ENCODE data around the gene WDR19.
"Not testable (repeated sequence)": the region's sequence is repeated elsewhere in the genome, so short reads cannot be mapped to it uniquely, and the experiment has no call there.

The WDR19 gene

DNA sequence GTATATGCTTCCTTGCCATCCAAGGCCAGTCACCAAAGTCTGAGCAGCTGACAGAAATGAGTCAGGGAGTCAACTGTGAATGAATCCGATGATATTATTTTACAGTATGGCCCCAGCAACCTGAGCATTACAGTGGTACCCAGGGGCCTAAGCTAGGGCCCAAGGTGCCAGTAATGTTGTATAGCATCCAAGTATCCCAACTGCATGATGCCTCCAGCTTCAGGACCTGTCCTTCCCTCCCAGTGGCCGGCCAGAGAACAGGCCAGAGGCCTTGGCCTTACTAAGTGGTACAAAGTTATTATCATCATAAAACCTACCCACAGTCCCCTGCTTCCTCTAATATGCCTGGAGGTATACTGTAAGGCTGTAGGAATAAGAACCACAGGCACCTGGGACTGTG is 103.9 kb downstream of the WDR19 start:
- no peak for DNase-seq
- Histone ChIP-seq H3K27me3 (replicated peaks; ENCODE audit: control insufficient read depth, insufficient read depth, low read length, poor library complexity, severe bottlenecking) (no peaks in the 10 kb centered on the region), H3K36me3 (ENCODE audit: control insufficient read depth, insufficient read depth, low read length) (peaks cover 36% of the 10 kb centered on the region), H3K4me3 (ENCODE audit: insufficient read depth, low read depth, low read length, poor library complexity, severe bottlenecking) (no peak overlapping the region), H3K27ac (ENCODE audit: insufficient read depth, low read length, poor library complexity, severe bottlenecking) (no peak overlapping the region), H3K4me1 (ENCODE audit: control insufficient read depth, insufficient read depth, low read length, poor library complexity, severe bottlenecking) (no peaks in the 10 kb centered on the region), H3K9me3 (ENCODE audit: control insufficient read depth, low read length) (no peaks in the 10 kb centered on the region)

DNA sequence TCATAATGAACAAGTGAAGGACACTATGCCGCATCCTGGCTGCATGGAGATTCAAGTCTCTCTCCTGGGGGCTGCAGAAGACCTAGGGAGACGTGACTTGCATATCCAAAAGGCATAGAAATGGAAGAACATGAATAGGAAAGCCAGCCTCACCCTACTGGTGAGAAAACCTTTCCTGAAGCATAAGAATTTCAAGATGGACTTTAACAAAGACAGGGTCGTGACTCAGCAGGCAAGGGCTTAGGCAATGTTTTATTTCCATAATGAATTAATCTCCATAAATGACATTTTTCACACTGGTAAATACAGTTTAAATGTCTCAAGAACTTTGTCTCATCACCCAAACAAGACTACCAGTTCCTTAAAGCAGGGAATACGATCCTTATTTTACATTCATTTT is 104.9 kb downstream of the WDR19 start:
- no peaks in the 10 kb centered on the region for H3K27me3 ChIP-seq (replicated peaks; ENCODE audit: control insufficient read depth, insufficient read depth, low read length, poor library complexity, severe bottlenecking)
- no peak for DNase-seq
- no peak overlapping the region for H3K27ac ChIP-seq (ENCODE audit: insufficient read depth, low read length, poor library complexity, severe bottlenecking)
- peaks cover 42% of the 10 kb centered on the region for H3K36me3 ChIP-seq (ENCODE audit: control insufficient read depth, insufficient read depth, low read length)
- H3K4me3 ChIP-seq (ENCODE audit: insufficient read depth, low read depth, low read length, poor library complexity, severe bottlenecking), result no peak overlapping the region
- no peaks in the 10 kb centered on the region for H3K9me3 ChIP-seq (ENCODE audit: control insufficient read depth, low read length)
- H3K4me1 ChIP-seq (ENCODE audit: control insufficient read depth, insufficient read depth, low read length, poor library complexity, severe bottlenecking), result no peaks in the 10 kb centered on the region

GRCh38 chr4:39291686-39292085 is 109.4 kb downstream of the WDR19 start:
- Histone ChIP-seq H3K9me3 (ENCODE audit: control insufficient read depth, low read length) (no peaks in the 10 kb centered on the region), H3K27me3 (replicated peaks; ENCODE audit: control insufficient read depth, insufficient read depth, low read length, poor library complexity, severe bottlenecking) (no peaks in the 10 kb centered on the region), H3K4me1 (ENCODE audit: control insufficient read depth, insufficient read depth, low read length, poor library complexity, severe bottlenecking) (no peaks in the 10 kb centered on the region), H3K27ac (ENCODE audit: insufficient read depth, low read length, poor library complexity, severe bottlenecking) (no peak overlapping the region), H3K36me3 (ENCODE audit: control insufficient read depth, insufficient read depth, low read length) (peaks cover 49% of the 10 kb centered on the region), H3K4me3 (ENCODE audit: insufficient read depth, low read depth, low read length, poor library complexity, severe bottlenecking) (no peak overlapping the region)
- no peak for DNase-seq

DNA sequence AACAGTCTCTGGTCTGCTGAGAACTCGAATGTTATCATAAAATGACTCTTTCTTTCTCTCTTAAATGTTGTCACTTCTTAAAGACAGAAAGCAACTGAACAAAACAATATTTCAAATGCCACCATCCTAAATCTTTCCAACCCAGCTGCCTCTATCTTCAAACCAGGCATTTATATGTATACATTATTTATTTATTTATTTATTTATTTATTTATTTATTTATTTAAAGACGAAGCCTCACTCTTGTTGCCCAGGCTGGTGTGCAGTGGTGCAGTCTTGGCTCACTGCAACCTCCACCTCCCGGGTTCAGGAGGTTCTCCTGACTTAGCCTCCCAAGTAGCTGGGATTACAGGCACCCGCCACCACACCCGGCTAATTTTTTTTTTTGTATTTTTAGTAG is 110.1 kb downstream of the WDR19 start:
- H3K36me3 ChIP-seq (ENCODE audit: control insufficient read depth, insufficient read depth, low read length), result peaks cover 48% of the 10 kb centered on the region

GRCh38 chr4:39295784-39296183 is 113.5 kb downstream of the WDR19 start:
- Histone ChIP-seq H3K27ac (ENCODE audit: insufficient read depth, low read length, poor library complexity, severe bottlenecking) (no peak overlapping the region), H3K36me3 (ENCODE audit: control insufficient read depth, insufficient read depth, low read length) (peaks cover 44% of the 10 kb centered on the region), H3K4me3 (ENCODE audit: insufficient read depth, low read depth, low read length, poor library complexity, severe bottlenecking) (no peak overlapping the region), H3K4me1 (ENCODE audit: control insufficient read depth, insufficient read depth, low read length, poor library complexity, severe bottlenecking) (no peaks in the 10 kb centered on the region), H3K27me3 (replicated peaks; ENCODE audit: control insufficient read depth, insufficient read depth, low read length, poor library complexity, severe bottlenecking) (no peaks in the 10 kb centered on the region), H3K9me3 (ENCODE audit: control insufficient read depth, low read length) (no peaks in the 10 kb centered on the region)
- no peak for DNase-seq

More for the DNA sequence above, 110.1 kb downstream of the WDR19 start:
- not testable (repeated sequence) for H3K4me1 ChIP-seq (ENCODE audit: control insufficient read depth, insufficient read depth, low read length, poor library complexity, severe bottlenecking); H3K4me3 ChIP-seq (ENCODE audit: insufficient read depth, low read depth, low read length, poor library complexity, severe bottlenecking); DNase-seq; H3K27ac ChIP-seq (ENCODE audit: insufficient read depth, low read length, poor library complexity, severe bottlenecking); H3K27me3 ChIP-seq (replicated peaks; ENCODE audit: control insufficient read depth, insufficient read depth, low read length, poor library complexity, severe bottlenecking); H3K9me3 ChIP-seq (ENCODE audit: control insufficient read depth, low read length)

DNA sequence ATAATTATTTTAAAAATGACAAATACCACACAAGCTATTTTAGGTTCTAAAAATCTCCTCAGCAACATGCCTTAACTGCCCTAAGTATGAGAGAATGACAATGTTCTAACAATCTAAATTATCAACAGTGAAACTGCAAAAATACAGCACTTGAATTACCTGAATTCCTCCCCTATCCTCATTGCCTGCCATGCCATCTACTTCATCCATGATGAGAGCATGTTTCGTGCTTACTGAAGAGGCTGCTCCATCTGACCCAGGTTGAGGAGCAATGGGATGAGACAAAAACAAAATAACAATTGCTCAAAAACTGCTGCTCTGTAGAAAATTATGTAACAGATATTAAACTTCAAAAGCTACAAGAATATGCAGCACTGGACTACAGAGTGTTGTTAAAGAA is 120.6 kb downstream of the WDR19 start:
- peaks cover 60% of the 10 kb centered on the region for H3K36me3 ChIP-seq (ENCODE audit: control insufficient read depth, insufficient read depth, low read length)

GRCh38 chr4:39303871-39304270 is 121.5 kb downstream of the WDR19 start:
- H3K9me3 ChIP-seq (ENCODE audit: control insufficient read depth, low read length), result no peaks in the 10 kb centered on the region
- H3K36me3 ChIP-seq (ENCODE audit: control insufficient read depth, insufficient read depth, low read length), result peaks cover 61% of the 10 kb centered on the region
- DNase-seq, result no peak
- no peaks in the 10 kb centered on the region for H3K4me1 ChIP-seq (ENCODE audit: control insufficient read depth, insufficient read depth, low read length, poor library complexity, severe bottlenecking)
- no peak overlapping the region for H3K4me3 ChIP-seq (ENCODE audit: insufficient read depth, low read depth, low read length, poor library complexity, severe bottlenecking)
- no peaks in the 10 kb centered on the region for H3K27me3 ChIP-seq (replicated peaks; ENCODE audit: control insufficient read depth, insufficient read depth, low read length, poor library complexity, severe bottlenecking)
- H3K27ac ChIP-seq (ENCODE audit: insufficient read depth, low read length, poor library complexity, severe bottlenecking), result no peak overlapping the region

More for the DNA sequence above, 120.6 kb downstream of the WDR19 start:
- no peak for DNase-seq
- no peaks in the 10 kb centered on the region for H3K4me1 ChIP-seq (ENCODE audit: control insufficient read depth, insufficient read depth, low read length, poor library complexity, severe bottlenecking)
- no peaks in the 10 kb centered on the region for H3K9me3 ChIP-seq (ENCODE audit: control insufficient read depth, low read length)
- H3K4me3 ChIP-seq (ENCODE audit: insufficient read depth, low read depth, low read length, poor library complexity, severe bottlenecking), result no peak overlapping the region
- no peaks in the 10 kb centered on the region for H3K27me3 ChIP-seq (replicated peaks; ENCODE audit: control insufficient read depth, insufficient read depth, low read length, poor library complexity, severe bottlenecking)
- no peak overlapping the region for H3K27ac ChIP-seq (ENCODE audit: insufficient read depth, low read length, poor library complexity, severe bottlenecking)

DNA sequence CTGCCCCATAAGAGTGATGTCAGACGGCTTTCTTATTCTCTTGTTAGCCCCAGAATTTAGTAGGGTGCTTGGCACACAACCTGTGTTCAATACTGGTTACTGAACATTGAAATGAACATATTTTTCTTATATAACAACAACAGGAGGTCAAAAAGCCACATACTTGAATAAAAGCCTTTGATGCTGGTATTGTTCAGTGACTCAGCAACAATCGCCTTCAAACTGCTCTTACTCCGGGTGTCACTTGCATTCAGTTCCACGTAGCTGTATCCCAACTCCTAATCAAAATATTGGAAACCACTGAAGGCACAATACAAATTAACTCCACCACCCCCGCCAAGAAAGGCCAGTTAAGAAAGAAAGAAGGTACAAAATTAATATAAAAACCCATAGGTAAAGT is 122.3 kb downstream of the WDR19 start:
- Histone ChIP-seq H3K27me3 (replicated peaks; ENCODE audit: control insufficient read depth, insufficient read depth, low read length, poor library complexity, severe bottlenecking) (no peaks in the 10 kb centered on the region), H3K27ac (ENCODE audit: insufficient read depth, low read length, poor library complexity, severe bottlenecking) (no peak overlapping the region), H3K4me3 (ENCODE audit: insufficient read depth, low read depth, low read length, poor library complexity, severe bottlenecking) (no peak overlapping the region), H3K36me3 (ENCODE audit: control insufficient read depth, insufficient read depth, low read length) (peaks cover 62% of the 10 kb centered on the region), H3K4me1 (ENCODE audit: control insufficient read depth, insufficient read depth, low read length, poor library complexity, severe bottlenecking) (no peaks in the 10 kb centered on the region), H3K9me3 (ENCODE audit: control insufficient read depth, low read length) (no peaks in the 10 kb centered on the region)
- DNase-seq, result no peak

- Histone ChIP-seq H3K27ac (ENCODE audit: insufficient read depth, low read length, poor library complexity, severe bottlenecking) (no peak overlapping the region), H3K27me3 (replicated peaks; ENCODE audit: control insufficient read depth, insufficient read depth, low read length, poor library complexity, severe bottlenecking) (no peaks in the 10 kb centered on the region), H3K4me3 (ENCODE audit: insufficient read depth, low read depth, low read length, poor library complexity, severe bottlenecking) (no peak overlapping the region), H3K9me3 (ENCODE audit: control insufficient read depth, low read length) (no peaks in the 10 kb centered on the region), H3K4me1 (ENCODE audit: control insufficient read depth, insufficient read depth, low read length, poor library complexity, severe bottlenecking) (no peaks in the 10 kb centered on the region), H3K36me3 (ENCODE audit: control insufficient read depth, insufficient read depth, low read length) (peaks cover 68% of the 10 kb centered on the region)
- DNase-seq, result no peak
Measured at GRCh38 chr4:39305912-39306677, 123.8 kb downstream of the WDR19 start.

DNA sequence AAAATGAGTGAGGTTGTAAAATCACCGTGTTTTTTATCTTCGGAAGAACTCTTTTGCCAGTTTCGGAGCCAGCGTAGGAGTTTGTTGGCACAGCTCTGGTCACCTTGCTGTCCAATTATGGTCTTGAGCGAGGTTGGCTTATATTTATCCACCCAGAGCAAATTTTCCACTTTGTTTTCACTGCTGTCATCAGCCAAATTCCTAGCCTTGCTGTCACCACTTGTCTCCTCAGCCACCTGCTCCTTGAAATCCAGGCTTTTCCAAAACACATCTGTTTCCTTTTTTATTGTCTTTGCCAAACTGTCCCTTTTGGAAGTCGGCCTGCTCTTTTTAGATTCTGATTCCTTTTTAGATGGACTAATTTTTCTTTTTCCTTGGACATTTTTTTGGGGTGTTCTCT is 126.3 kb downstream of the WDR19 start:
- Histone ChIP-seq H3K27me3 (replicated peaks; ENCODE audit: control insufficient read depth, insufficient read depth, low read length, poor library complexity, severe bottlenecking) (no peaks in the 10 kb centered on the region), H3K36me3 (ENCODE audit: control insufficient read depth, insufficient read depth, low read length) (peaks cover 64% of the 10 kb centered on the region), H3K4me1 (ENCODE audit: control insufficient read depth, insufficient read depth, low read length, poor library complexity, severe bottlenecking) (no peaks in the 10 kb centered on the region), H3K4me3 (ENCODE audit: insufficient read depth, low read depth, low read length, poor library complexity, severe bottlenecking) (no peak overlapping the region), H3K27ac (ENCODE audit: insufficient read depth, low read length, poor library complexity, severe bottlenecking) (no peak overlapping the region), H3K9me3 (ENCODE audit: control insufficient read depth, low read length) (no peaks in the 10 kb centered on the region)
- no peak for DNase-seq

Data from effector memory CD4-positive, alpha-beta T cell (primary cell).